ENCODE measurements around the gene PROSER3. TPM values are rescaled to one million over a fixed set of nuclear protein-coding genes. Genes with fewer than 3 reads are reported as not detected.
A peak's percentile ranks its signal among the peaks of the same experiment; 100 is the strongest.

PROSER3 gene
- total and polyA plus RNA-seq, 2 of the 13 experiments (the other 11 are each of a cell fraction or from before 2014, with no cell fraction given), result 5.1 to 5.7 TPM

- TF ChIP-seq ZNF574 (CRISPR knock-in tag; IDR thresholded peaks at IDR 0.05) (peak; percentile 31; the same call in 1 of the 2 replicates), NFYB (CRISPR knock-in tag; IDR thresholded peaks at IDR 0.05) (peak; percentile 7; the same call in 1 of the 2 replicates), JARID2 (CRISPR knock-in tag; IDR thresholded peaks at IDR 0.05; ENCODE audit: insufficient replicate concordance) (no peak), DRAP1 (CRISPR knock-in tag; IDR thresholded peaks at IDR 0.05) (peak; percentile 76; the same call in 1 of the 2 replicates), PRMT3 (CRISPR knock-in tag; IDR thresholded peaks at IDR 0.05; ENCODE audit: borderline replicate concordance, low read depth) (0 out of 2 replicates have a peak, but pooled peaks have one; percentile 62), ZNF841 (CRISPR knock-in tag; IDR thresholded peaks at IDR 0.05; ENCODE audit: borderline replicate concordance) (no peak), RNF2 (conservative IDR thresholded peaks at IDR 0.05; ENCODE audit: low read depth) (no peak), ARID2 (CRISPR knock-in tag; IDR thresholded peaks at IDR 0.05; ENCODE audit: borderline replicate concordance) (0 out of 2 replicates have a peak, but pooled peaks have one; percentile 5), SALL1 (CRISPR knock-in tag; IDR thresholded peaks at IDR 0.05) (peak; percentile 75; the same call in 1 of the 2 replicates), SNRNP70 (IDR thresholded peaks at IDR 0.05; ENCODE audit: low read depth, low read length) (no peak), TAF1 (CRISPR knock-in tag; IDR thresholded peaks at IDR 0.05) (peak; percentile 76), ARNTL (CRISPR knock-in tag; IDR thresholded peaks at IDR 0.05) (peak; percentile 70; the same call in 1 of the 2 replicates), LCORL (IDR thresholded peaks at IDR 0.05) (no peak), LCORL (CRISPR knock-in tag; IDR thresholded peaks at IDR 0.05) (peak; percentile 43), POLR2AphosphoS5 (IDR thresholded peaks at IDR 0.05; ENCODE audit: low read depth, low read length) (peak; percentile 98), ZNF383 (CRISPR knock-in tag; IDR thresholded peaks at IDR 0.05; ENCODE audit: borderline replicate concordance) (no peak), ZFP1 (CRISPR knock-in tag; IDR thresholded peaks at IDR 0.05) (peak; percentile 20; the same call in 1 of the 2 replicates), HMG20A (CRISPR knock-in tag; IDR thresholded peaks at IDR 0.05; ENCODE audit: borderline replicate concordance) (peak; percentile 50; the same call in 1 of the 2 replicates), TAF15 (IDR thresholded peaks at IDR 0.05; ENCODE audit: low read depth, low read length, poor library complexity, severe bottlenecking) (peak; percentile 1), THAP11 (CRISPR knock-in tag; IDR thresholded peaks at IDR 0.05) (peak; percentile 82), NCOA1 (CRISPR knock-in tag; IDR thresholded peaks at IDR 0.05) (0 out of 2 replicates have a peak, but pooled peaks have one; percentile 38), ZFP37 (CRISPR knock-in tag; IDR thresholded peaks at IDR 0.05; ENCODE audit: borderline replicate concordance) (no peak), ZNF263 (CRISPR knock-in tag; IDR thresholded peaks at IDR 0.05) (peak; percentile 4; the same call in 1 of the 2 replicates), IRF9 (CRISPR knock-in tag; IDR thresholded peaks at IDR 0.05; ENCODE audit: borderline replicate concordance) (peak; percentile 93), NR2F6 (IDR thresholded peaks at IDR 0.05) (peak; percentile 69), NR2F6 (CRISPR knock-in tag; IDR thresholded peaks at IDR 0.05) (no peak)
These were observed 54.5 kb downstream of the PROSER3 start, which contains the start of gene PRODH2 (continued) for GRCh38 chr19:35812220-35813042.

Data from HepG2 (cell line).